ENCODE measurements around the gene SLC5A8. TPM values are rescaled to one million over a fixed set of nuclear protein-coding genes. Genes with fewer than 3 reads are reported as not detected.
"Not testable (repeated sequence)": the region's sequence is repeated elsewhere in the genome, so short reads cannot be mapped to it uniquely, and the experiment has no call there.

Gene SLC5A8
- total RNA-seq, 1 donor: not detected

DNA sequence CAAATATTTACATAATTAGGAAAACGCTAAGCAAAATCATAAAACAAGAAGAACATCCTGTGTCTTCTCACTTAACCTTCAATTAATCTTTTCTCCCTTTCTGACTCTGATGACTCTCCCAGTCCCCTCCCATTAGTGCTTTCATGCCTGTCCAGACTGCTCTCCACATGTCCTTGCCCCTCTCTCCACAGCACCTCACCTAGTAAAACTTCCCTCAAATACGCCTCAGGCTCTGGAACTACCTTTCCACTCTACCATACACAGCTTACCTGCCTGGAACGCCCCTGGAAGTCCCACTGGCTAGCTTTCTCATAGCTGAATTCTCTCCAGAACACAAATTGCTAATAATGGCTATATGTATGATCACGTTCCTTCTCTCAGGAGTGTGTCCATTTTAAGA is 44.7 kb downstream of the SLC5A8 start:
- TF ChIP-seq, protein P1, sequence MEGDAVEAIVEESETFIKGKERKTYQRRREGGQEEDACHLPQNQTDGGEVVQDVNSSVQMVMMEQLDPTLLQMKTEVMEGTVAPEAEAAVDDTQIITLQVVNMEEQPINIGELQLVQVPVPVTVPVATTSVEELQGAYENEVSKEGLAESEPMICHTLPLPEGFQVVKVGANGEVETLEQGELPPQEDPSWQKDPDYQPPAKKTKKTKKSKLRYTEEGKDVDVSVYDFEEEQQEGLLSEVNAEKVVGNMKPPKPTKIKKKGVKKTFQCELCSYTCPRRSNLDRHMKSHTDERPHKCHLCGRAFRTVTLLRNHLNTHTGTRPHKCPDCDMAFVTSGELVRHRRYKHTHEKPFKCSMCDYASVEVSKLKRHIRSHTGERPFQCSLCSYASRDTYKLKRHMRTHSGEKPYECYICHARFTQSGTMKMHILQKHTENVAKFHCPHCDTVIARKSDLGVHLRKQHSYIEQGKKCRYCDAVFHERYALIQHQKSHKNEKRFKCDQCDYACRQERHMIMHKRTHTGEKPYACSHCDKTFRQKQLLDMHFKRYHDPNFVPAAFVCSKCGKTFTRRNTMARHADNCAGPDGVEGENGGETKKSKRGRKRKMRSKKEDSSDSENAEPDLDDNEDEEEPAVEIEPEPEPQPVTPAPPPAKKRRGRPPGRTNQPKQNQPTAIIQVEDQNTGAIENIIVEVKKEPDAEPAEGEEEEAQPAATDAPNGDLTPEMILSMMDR (IDR thresholded peaks at IDR 0.05; ENCODE audit: extremely low read depth, low read depth, low read length): no peak
- no peak overlapping the region for H3K4me3 ChIP-seq (ENCODE audit: insufficient read depth, low read length)
- no peaks in the 10 kb centered on the region for H3K27me3 ChIP-seq (ENCODE audit: insufficient read depth, low read length)
- peak; percentile 53 for DNase-seq (ENCODE audit: insufficient read length, low spot score, missing footprints)
- no peaks in the 10 kb centered on the region for H3K36me3 ChIP-seq (ENCODE audit: insufficient read depth, low read length)
- H4K20me1 ChIP-seq (ENCODE audit: insufficient read depth, low read length): no peaks in the 10 kb centered on the region
- no peaks in the 10 kb centered on the region for H3K9me3 ChIP-seq (ENCODE audit: low read depth, low read length)
- no peak overlapping the region for H3K27ac ChIP-seq (ENCODE audit: low read depth, low read length)
- no peaks in the 10 kb centered on the region for H3K79me2 ChIP-seq (ENCODE audit: insufficient read depth, low read length)
- no peak overlapping the region for H3K4me2 ChIP-seq (ENCODE audit: insufficient read depth, low read length)
- H3K4me1 ChIP-seq (ENCODE audit: insufficient read depth, low read length): no peaks in the 10 kb centered on the region
- no peak overlapping the region for H2AFZ ChIP-seq (ENCODE audit: low read length)

DNA sequence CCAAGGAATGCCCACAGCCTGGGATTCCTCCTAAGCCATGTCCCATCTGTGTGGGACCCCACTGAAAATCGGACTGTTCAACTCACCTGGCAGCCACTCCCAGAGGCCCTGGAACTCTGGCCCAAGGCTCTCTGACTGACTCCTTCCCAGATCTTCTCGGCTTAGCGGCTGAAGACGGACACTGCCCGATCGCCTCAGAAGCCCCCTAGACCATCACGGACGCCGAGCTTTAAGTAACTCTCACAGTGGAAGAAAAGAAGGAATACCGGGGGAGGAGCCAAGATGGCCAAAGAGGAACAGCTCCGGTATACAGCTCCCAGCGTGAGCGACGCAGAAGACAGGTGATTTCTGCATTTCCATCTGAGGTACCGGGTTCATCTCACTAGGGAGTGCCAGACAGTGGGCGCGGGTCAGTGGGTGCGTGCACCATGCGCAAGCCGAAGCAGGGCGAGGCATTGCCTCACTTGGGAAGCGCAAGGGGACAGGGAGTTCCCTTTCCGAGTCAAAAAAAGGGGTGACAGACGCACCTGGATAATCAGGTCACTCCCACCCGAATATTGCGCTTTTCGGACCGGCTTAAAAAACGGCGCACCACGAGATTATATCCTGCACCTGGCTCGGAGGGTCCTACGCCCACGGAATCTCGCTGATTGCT is 64.1 kb downstream of the SLC5A8 start:
- not testable (repeated sequence) for H3K79me2 ChIP-seq (ENCODE audit: insufficient read depth, low read length); H3K27me3 ChIP-seq (ENCODE audit: insufficient read depth, low read length); H3K4me3 ChIP-seq (ENCODE audit: insufficient read depth, low read length); H3K4me2 ChIP-seq (ENCODE audit: insufficient read depth, low read length); DNase-seq (ENCODE audit: insufficient read length, low spot score, missing footprints); H3K4me1 ChIP-seq (ENCODE audit: insufficient read depth, low read length); H3K27ac ChIP-seq (ENCODE audit: low read depth, low read length); H4K20me1 ChIP-seq (ENCODE audit: insufficient read depth, low read length); H3K36me3 ChIP-seq (ENCODE audit: insufficient read depth, low read length); H3K9me3 ChIP-seq (ENCODE audit: low read depth, low read length); H2AFZ ChIP-seq (ENCODE audit: low read length)

DNA sequence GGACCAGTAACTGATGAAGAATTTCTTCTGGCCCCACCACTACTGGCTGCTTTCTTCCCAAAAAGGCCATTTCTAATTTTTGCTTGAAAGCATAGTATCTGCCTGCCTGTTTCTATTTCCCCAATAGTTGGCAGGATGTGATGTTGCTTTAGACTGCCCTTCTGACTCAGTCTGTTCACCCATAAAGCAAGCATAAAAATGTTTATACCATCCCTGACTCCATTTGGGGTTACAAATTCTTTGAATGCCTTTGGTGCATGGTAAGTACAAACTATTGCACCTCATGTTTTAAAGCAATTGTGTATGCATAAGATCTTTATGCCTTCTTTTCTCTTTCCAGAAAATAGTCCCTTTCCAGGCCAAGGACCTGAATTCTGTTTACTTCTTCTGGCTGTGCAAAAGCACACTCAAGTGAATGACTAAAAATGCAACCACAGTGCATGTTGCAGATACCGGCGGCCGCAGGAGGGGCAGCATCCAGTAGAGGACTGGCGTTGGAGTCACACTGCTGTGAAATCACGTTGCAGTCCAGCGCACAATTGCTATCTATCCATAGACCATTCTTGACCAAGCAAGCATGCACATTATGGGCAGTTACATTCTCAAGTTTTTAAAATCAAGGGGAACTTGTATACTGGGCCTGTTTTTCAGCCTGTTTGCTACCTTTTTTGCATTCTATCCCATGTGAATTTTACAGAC is 82.4 kb downstream of the SLC5A8 start:
- Histone ChIP-seq H3K4me2 (ENCODE audit: insufficient read depth, low read length) (no peak overlapping the region), H2AFZ (ENCODE audit: low read length) (peak overlapping the region; percentile 50), H3K9me3 (ENCODE audit: low read depth, low read length) (no peaks in the 10 kb centered on the region), H4K20me1 (ENCODE audit: insufficient read depth, low read length) (no peaks in the 10 kb centered on the region), H3K4me1 (ENCODE audit: insufficient read depth, low read length) (no peaks in the 10 kb centered on the region), H3K27ac (ENCODE audit: low read depth, low read length) (no peak overlapping the region), H3K4me3 (ENCODE audit: insufficient read depth, low read length) (no peak overlapping the region), H3K79me2 (ENCODE audit: insufficient read depth, low read length) (no peaks in the 10 kb centered on the region), H3K27me3 (ENCODE audit: insufficient read depth, low read length) (no peaks in the 10 kb centered on the region), H3K36me3 (ENCODE audit: insufficient read depth, low read length) (no peaks in the 10 kb centered on the region)
- TF ChIP-seq, protein P1 (IDR thresholded peaks at IDR 0.05; ENCODE audit: extremely low read depth, low read depth, low read length): no peak
- peak; percentile 47 for DNase-seq (ENCODE audit: insufficient read length, low spot score, missing footprints)

DNA sequence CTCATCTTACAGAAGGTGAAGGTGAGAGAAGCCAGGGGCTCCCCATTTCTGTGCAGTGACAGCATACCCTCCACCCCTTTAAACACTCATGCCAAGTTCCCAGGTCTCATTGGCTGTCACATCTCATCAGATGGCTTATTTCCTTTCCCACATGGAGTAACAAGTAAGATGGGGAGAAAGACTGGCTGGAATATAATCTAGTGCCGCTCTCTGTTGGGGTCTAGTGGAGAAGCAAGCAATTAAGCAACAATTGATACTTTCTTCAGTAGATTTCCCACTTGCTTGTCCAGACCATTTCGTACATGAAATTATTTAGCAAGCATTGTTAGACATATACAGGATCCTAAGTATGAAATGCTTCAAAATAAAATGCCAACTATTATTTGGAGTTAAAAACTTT is 92.2 kb downstream of the SLC5A8 start:
- Histone ChIP-seq H3K4me1 (ENCODE audit: insufficient read depth, low read length) (no peaks in the 10 kb centered on the region), H3K9me3 (ENCODE audit: low read depth, low read length) (no peaks in the 10 kb centered on the region), H3K4me2 (ENCODE audit: insufficient read depth, low read length) (no peak overlapping the region), H3K27me3 (ENCODE audit: insufficient read depth, low read length) (no peaks in the 10 kb centered on the region), H2AFZ (ENCODE audit: low read length) (no peak overlapping the region), H3K4me3 (ENCODE audit: insufficient read depth, low read length) (no peak overlapping the region), H4K20me1 (ENCODE audit: insufficient read depth, low read length) (no peaks in the 10 kb centered on the region), H3K36me3 (ENCODE audit: insufficient read depth, low read length) (no peaks in the 10 kb centered on the region), H3K27ac (ENCODE audit: low read depth, low read length) (no peak overlapping the region), H3K79me2 (ENCODE audit: insufficient read depth, low read length) (no peaks in the 10 kb centered on the region)
- TF ChIP-seq, protein P1 (IDR thresholded peaks at IDR 0.05; ENCODE audit: extremely low read depth, low read depth, low read length): no peak
- no peak for DNase-seq (ENCODE audit: insufficient read length, low spot score, missing footprints)

Data from osteoblast (primary cell).